SHP77 (cell line): ENCODE measurements around the gene PPIC.
"Not testable (repeated sequence)": the region's sequence is repeated elsewhere in the genome, so short reads cannot be mapped to it uniquely, and the experiment has no call there.

ENCODE experiments used
- DNase-seq, 2 experiments: peaks; one replicate each; lab custom pipeline; 2025; lab: John Stamatoyannopoulos, UW

Gene PPIC

GRCh38 chr5:123007754-123008153, 28.8 kb downstream of the PPIC start:
- no peak for DNase-seq

GRCh38 chr5:123007182-123007581, 29.3 kb downstream of the PPIC start:
- DNase-seq = no peak

- peak; percentile 3 to 4 for DNase-seq
These were observed 34.7 kb downstream of the PPIC start for GRCh38 chr5:123001808-123002207.

GRCh38 chr5:123000731-123001130, 35.8 kb downstream of the PPIC start:
- DNase-seq = peak; percentile 54 to 70

GRCh38 chr5:122999947-123000563, 36.5 kb downstream of the PPIC start:
- peak in 1 of 2 experiments; percentile 14 for DNase-seq

DNA sequence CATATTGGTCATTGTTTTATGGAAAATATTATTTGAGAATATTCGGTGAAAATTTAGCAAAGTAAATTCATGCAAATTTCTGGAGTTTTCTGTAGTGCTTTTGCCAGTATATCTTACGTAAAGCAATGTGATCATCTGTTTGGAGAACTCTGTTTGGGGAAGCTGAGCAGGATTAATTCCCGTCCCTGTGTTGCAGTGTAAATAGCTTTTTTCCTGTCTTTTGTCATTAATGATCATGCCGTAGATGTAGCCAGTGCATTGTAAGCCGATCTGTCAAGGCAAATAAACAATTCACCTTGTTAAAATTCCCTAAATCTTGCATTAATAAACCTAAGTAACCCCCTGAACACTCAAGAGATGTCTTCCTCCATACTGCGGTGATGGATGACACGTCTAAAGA, 39.2 kb downstream of the PPIC start:
- DNase-seq = peak in 1 of 2 experiments; percentile 51

GRCh38 chr5:122996091-122996490, 40.4 kb downstream of the PPIC start:
- DNase-seq = no peak

DNA sequence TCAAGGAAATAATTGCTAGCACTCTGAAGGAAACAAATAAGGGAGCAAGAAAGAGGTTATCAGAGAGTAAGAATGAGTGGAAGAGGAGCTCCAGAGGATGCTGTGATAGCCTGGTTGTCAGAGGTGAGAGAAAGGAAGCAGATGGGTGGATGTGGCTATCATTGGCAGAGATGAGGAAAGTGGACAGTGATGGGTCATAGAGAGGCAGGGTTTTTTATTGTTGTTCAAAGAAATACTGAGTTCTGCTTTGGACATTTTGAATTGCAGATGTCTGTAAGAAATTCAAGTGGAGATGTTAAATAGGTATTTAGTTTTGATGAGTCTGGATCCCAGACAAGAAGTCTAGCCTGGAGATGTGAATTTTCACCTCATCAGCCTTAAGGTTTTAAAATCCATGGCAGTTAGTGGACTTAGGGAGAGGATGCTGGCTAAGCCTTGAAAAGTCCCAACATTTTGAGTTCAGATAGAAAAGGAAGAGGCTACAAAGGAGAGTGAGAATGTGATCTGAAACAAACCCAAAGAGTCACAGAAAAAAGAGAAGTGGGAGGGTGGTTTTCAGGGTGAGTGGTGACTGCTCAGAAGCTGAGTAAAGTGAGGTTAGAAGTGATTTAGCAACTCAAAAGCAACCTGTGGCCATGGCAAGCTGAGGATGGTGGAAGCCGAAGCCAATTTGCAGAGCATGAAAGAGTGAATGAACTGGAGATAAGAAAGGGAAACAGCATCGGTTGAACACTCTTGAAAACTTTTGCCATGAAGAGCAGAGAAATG, 50.4 kb downstream of the PPIC start:
- DNase-seq = no peak

GRCh38 chr5:122985006-122985700, 51.4 kb downstream of the PPIC start:
- DNase-seq = no peak

DNA sequence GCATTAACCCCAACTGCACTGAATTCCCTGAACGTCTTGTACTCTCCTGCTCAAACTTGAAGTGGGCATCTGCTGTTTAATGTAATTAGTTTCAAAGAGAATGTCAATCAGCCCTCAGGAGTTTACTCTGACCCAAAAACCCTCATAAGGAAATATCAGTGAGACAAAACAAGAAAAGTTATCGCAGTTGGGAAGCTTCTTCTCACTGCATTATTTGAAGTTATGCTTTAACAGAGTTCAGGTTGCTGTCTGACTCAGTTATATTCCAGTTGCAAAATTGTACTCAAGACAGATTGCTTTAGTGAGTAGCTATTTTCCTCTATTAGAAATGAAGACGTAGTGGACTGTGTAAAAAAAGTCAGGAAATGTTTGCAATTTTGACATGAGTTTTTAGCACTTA, 52.1 kb downstream of the PPIC start:
- no peak for DNase-seq

DNA sequence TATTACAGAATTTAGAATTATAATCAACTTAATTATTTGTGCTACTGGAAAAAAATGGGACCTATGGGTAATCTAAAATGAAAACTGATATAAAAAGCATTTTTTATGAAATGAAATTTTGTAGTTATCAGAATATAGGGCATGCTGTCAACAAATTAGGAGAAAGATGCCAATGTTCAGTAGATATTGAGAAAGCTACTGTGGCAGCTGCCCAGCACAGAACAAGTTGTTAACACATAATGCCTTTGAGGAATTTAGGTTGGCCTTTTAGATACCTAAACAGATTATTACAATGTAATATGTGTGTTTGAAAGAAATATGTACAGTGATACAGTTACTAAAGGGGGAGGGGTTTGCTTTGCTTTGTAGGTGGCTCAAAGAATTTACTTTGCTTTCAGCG, 54.1 kb downstream of the PPIC start:
- DNase-seq = no peak

DNA sequence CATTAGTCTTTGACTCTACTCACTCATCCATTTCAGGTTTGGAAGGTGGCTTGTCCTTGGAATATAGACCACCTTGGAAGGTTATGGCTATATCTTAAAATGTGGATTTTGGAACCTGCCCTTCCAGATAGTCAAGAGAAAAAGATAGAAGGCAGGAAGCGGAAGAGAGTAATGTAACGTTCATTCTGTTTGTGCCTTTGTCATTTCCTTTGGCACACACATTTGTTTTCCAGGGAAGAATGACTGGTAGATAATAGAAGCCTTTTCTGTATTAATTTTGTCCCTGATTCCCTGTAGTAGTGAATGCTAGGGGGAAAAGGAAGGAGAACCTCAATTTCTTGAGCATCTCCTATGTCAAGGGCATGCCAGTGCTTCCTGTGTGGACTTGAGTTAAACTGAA, 54.7 kb downstream of the PPIC start:
- no peak for DNase-seq

- no peak for DNase-seq
These were observed 57.8 kb downstream of the PPIC start for GRCh38 chr5:122978644-122979297.

GRCh38 chr5:122978068-122978467, 58.5 kb downstream of the PPIC start:
- no peak for DNase-seq

DNA sequence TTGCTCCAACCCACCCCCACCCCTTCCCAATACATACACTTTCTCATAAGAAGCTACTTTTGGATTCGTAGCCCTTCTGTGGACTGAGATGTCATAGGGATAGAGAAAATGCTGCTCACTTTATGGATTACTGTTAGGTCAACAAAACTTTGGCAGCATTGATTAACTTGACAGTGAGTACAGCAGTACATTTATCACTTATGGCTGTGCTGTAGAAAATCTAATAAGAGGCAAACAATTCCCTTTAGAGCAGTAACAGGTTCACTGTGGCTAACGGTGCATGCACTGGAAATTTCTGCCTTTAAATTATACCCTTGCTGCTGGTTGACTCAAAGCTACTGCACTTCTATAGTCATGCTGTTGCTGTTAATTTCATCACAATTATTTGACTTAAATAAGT, 59.2 kb downstream of the PPIC start:
- no peak for DNase-seq

DNA sequence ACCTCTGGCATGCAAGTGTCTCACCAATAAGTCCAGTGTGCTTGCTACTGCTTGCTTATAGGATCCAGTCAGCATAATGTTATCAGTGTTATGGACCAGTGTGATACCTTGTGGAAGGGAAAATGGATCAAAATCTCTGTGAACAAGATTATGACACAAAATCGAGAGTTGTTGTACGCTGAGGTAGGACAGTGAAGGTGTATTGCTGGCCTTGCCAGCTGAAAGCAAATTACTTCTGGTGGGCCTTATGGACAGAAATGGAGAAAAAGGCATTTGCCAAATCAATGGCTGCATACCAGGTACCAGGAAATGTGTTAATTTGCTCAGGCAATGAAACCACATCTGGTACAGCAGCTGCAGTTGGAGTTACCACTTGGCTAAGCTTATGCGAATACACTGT, 62.3 kb downstream of the PPIC start:
- not testable (repeated sequence) for DNase-seq

DNA sequence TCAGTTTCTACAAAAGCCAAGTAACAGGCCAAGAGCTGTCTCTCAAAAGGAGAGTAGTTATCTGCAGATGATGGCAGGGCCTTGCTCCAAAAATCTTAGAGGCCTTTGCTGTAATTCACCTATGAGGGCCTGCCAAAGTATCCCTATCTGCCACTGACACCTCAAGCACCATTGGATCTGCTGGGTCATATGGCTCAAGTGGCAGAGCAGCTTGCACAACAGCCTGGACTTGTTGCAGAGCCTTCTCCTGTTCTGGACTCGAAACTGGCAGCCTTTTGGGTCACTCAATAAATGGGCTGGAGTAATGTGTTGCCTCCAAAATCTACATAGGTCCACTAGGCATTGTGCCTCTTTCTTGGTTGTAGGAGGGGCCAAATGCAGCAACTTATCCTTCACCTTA, 62.8 kb downstream of the PPIC start:
- not testable (repeated sequence) for DNase-seq
